Large intestine (tissue), 3 donors: ENCODE results near the gene ATP8B2. TPM values are rescaled to one million over a fixed set of nuclear protein-coding genes. Genes with fewer than 3 reads are reported as not detected.
"Not testable (repeated sequence)": the region's sequence is repeated elsewhere in the genome, so short reads cannot be mapped to it uniquely, and the experiment has no call there.

ENCODE experiments used
- DNase-seq, 2 donors: peaks; one replicate each; pipeline versions ENCODE4 v3.0.0 to v3.0.0-alpha.2; 2013
- H3K27ac ChIP-seq: one replicate; pipeline ENCODE4 v1.5.1; 2013; ENCODE audit warnings: low read length
- H3K27me3 ChIP-seq: 2 replicates; pipeline ENCODE4 v1.6.1; 2013; ENCODE audit warnings: low read length; ENCODE audit not compliant: control insufficient read depth, insufficient read depth
- H3K36me3 ChIP-seq: 2 replicates; pipeline ENCODE4 v1.6.1; 2013; ENCODE audit warnings: low read length; ENCODE audit not compliant: control insufficient read depth, insufficient read depth
- H3K4me1 ChIP-seq: one replicate; pipeline ENCODE4 v1.6.1; 2013; ENCODE audit warnings: low read length; ENCODE audit not compliant: control insufficient read depth, insufficient read depth
- H3K4me3 ChIP-seq: one replicate; pipeline ENCODE4 v1.5.1; 2013; ENCODE audit warnings: low read length
- H3K9me3 ChIP-seq: one replicate; pipeline ENCODE4 v1.6.1; 2013; ENCODE audit warnings: mild to moderate bottlenecking, low read depth, low read length, moderate library complexity; ENCODE audit not compliant: control insufficient read depth
- WGBS: methylation state at CpG from one replicate; pipeline ENCODE4 v1.1.5; 2013; ENCODE audit warnings: low lambda C conversion rate; ENCODE audit not compliant: insufficient coverage; 5-methylcytosine and 5-hydroxymethylcytosine counted together
- polyA plus RNA-seq: library from polyadenylated mRNA; unstranded; fragments of 120-200 nt; gene quantifications from one replicate; pipeline ENCODE4 v1.2.1, GENCODE V29; 2013

ATP8B2 gene
- polyA plus RNA-seq, 1 donor, result 10.9 TPM

- Histone ChIP-seq H3K9me3 (no peaks in the 10 kb centered on the region), H3K4me3 (no peak overlapping the region), H3K27me3 (peaks cover 4% of the 10 kb centered on the region), H3K36me3 (no peaks in the 10 kb centered on the region), H3K4me1 (no peaks in the 10 kb centered on the region), H3K27ac (no peak overlapping the region)
- DNase-seq, result no peak
Measured at GRCh38 chr1:154360288-154360687, 35.0 kb downstream of the ATP8B2 start.

DNA sequence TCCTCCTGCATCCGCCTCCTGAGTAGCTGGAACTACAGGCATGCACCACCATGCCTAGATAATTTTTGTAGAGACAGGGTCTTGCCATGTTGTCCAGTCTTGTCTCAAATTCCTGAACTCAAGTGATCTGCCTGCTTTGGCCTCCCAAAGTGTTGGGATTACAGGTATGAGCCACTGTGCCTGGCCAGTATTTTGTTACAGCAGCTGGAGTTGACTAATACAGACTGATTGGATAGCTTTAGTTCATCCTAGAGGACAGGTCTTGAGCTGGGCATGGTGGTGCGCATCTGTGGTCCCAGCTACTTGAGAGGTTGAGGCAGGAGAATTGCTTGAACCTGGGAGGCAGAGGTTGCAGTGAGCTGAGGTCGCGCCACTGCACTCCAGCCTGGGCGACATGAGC is 35.6 kb downstream of the ATP8B2 start:
- not testable (repeated sequence) for H3K9me3 ChIP-seq, H3K27ac ChIP-seq, DNase-seq, H3K27me3 ChIP-seq, H3K36me3 ChIP-seq, H3K4me3 ChIP-seq, H3K4me1 ChIP-seq
- WGBS, result no CpG with 5 or more reads among the region's 5 CpGs

DNA sequence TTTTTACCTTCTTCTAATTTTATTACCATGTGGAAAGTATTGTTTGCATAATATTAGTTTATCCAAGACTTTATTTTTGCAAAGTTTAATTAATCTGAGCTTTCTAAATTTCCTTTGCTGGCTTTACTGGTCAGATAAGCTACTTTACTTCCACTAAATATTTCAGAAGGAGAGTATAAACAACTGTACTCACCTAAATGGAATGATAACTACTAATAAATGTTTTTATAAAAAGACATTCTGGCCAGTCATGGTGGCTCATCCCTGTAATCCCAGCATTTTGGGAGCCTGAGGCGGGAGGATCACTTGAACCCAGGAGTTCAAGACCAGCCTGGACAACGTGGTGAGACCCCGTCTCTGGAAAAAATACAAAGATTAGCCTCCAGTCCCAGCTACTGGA is 36.0 kb downstream of the ATP8B2 start:
- Histone ChIP-seq H3K36me3 (no peaks in the 10 kb centered on the region), H3K4me3 (no peak overlapping the region), H3K27ac (no peak overlapping the region), H3K9me3 (no peaks in the 10 kb centered on the region), H3K4me1 (no peaks in the 10 kb centered on the region), H3K27me3 (peaks cover 1% of the 10 kb centered on the region)
- no CpG with 5 or more reads among the region's 3 CpGs for WGBS
- no peak for DNase-seq

DNA sequence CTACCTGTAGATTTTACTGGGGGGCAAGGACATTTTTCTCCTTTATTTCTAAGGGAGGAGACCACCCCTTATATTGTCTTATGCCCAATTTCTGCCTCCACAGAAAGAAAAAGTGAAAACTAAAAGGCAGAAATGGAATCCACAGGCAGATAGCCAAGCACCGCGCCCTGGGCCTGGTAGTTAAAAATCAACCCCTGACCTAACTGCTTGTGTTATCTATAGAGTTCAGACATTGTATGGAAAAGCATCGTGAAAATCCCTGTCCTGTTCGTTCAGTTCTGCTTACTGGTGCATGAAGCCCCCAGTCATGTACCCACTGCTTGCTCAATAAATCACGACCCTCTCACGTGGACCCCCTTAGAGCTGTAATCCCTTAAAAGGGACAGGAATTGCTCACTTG is 46.1 kb downstream of the ATP8B2 start:
- Histone ChIP-seq H3K4me3 (no peak overlapping the region), H3K27me3 (no peaks in the 10 kb centered on the region), H3K4me1 (no peaks in the 10 kb centered on the region), H3K27ac (no peak overlapping the region), H3K36me3 (no peaks in the 10 kb centered on the region), H3K9me3 (no peaks in the 10 kb centered on the region)
- no CpG with 5 or more reads among the region's 6 CpGs for WGBS
- no peak for DNase-seq

DNA sequence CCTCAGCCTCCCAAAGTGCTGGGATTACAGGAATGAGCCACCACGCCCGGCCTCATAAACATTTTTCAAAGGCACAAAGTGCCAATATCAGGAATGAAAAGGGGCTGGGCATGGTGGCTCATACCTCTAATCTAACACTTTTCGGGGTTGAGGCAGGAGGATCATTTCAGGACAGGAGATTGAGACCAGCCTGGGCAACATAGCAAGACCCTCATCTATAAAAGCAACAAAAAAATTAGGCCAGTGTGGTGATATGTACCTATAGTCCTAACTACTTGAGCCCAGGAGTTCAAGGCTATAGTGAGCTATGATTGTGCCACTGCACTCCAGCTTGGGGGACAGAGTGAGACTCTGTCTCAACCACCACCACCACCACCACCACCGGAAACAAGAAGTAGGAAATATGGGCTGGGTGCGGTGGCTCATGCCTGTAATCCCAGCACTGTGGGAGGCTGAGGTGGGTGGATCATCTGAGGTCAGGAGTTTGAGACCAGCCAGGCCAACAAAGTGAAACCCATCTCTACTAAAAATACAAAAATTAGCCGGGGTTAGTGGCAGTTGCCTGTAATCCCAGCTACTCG is 48.5 kb downstream of the ATP8B2 start:
- not testable (repeated sequence) for H3K27me3 ChIP-seq, H3K9me3 ChIP-seq, DNase-seq, H3K36me3 ChIP-seq, H3K27ac ChIP-seq, H3K4me1 ChIP-seq, H3K4me3 ChIP-seq
- WGBS, result 100% methylated on average over 1 of the region's 7 CpGs

DNA sequence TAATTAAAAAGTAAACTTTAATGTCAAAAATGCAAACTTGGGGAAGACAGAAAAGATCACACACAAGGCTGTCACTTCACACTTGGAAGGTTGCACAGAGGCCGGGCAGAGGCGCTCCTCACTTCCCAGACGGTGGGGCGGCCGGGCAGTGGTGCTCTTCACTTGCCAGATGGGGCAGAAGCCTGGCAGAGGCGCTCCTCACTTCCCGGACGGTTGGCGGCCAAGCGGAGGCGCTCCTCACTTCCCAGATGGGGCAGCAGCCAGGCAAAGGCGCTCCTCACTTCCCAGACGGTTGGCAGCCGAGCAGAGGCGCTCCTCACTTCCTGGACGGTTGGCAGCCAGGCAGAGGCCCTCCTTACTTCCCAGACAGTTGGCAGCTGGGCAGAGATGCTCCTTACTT is 54.0 kb downstream of the ATP8B2 start:
- H3K4me1 ChIP-seq, result no peaks in the 10 kb centered on the region
- H3K36me3 ChIP-seq, result no peaks in the 10 kb centered on the region
- H3K4me3 ChIP-seq, result no peak overlapping the region
- no peaks in the 10 kb centered on the region for H3K9me3 ChIP-seq
- peaks cover 2% of the 10 kb centered on the region for H3K27me3 ChIP-seq
- WGBS, result no CpG with 5 or more reads among the region's 16 CpGs
- no peak overlapping the region for H3K27ac ChIP-seq
- no peak for DNase-seq

DNA sequence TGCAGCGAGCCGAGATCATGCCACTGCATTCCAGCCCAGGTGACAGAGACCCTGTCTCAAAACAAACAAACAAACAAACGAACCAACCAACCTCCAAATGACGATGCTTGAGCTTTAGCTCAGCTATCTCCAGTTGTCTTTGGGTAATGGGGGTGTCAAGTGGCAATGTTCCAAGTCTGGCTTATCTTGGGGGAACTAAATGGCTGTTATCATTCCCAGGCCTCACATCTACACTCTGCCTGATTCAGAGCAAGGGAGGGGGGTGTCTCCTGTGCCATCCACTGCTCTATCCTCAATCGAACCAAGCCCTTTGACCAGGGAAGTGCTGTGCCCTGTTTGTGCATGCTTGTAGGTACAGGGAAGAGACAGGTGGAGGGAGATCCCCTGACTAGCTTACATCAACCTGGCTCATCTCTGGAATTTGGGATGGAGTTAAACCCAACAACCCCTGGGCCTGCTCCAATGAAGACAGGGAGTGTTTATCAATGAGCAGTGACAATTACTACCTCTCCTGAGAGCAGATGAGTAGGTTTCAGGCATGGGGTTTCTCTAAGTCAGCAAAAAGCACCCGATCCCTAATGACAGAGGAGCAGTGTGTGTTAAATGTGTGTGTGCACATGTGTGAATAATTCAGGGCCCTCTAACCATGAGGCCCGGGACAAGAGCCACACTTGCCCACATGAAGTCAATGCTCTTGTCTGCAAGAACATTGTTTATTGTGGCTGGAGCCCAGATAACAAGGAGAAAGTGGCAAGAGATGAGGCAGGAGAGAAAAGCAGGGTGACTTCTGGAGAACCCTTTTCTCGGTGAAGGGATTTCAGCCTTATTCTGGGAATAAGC is 59.5 kb downstream of the ATP8B2 start:
- no CpG with 5 or more reads among the region's 8 CpGs for WGBS
- H3K27ac ChIP-seq, result no peak overlapping the region

DNA sequence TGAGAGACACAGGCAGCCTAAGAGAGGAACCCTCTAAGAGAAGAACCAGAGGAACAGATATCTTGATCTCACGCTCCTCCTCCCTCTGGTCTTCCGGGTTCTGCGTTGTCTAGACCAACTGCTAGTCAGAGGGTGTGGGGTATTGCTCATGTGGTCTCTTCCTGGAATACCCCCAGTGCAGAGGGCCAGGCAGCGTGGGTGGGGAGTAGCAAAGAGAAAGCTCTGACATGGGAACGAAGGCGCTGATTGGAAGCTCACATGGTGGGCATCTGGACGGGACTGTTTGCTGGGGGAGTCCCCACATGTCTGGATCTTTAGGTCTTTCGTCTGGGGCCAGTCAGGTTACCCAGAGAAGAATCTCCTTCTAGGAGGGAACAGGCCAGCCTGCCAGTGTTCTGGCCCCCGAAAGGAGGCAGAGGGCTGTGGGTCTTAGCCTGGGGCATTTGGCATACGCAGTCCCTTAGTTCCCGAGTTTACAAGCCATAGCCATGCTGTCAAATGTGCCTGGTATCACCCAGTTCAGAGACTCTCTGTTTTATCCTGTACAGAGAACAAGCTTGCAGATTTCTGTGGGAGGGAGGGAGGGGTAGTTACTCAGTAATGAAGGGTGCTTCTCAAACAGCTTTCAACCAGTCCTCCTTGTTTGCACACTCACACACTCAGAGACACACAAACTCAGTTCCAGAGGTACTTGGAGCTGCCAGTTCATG is 61.5 kb downstream of the ATP8B2 start:
- Histone ChIP-seq H3K4me1 (no peaks in the 10 kb centered on the region), H3K4me3 (no peak overlapping the region), H3K36me3 (no peaks in the 10 kb centered on the region), H3K9me3 (no peaks in the 10 kb centered on the region), H3K27ac (no peak overlapping the region), H3K27me3 (no peaks in the 10 kb centered on the region)
- DNase-seq, result no peak
- no CpG with 5 or more reads among the region's 11 CpGs for WGBS

More for the DNA sequence above, 59.5 kb downstream of the ATP8B2 start:
- Histone ChIP-seq H3K27me3 (peaks cover 2% of the 10 kb centered on the region), H3K36me3 (no peaks in the 10 kb centered on the region), H3K4me1 (no peaks in the 10 kb centered on the region), H3K4me3 (no peak overlapping the region), H3K9me3 (no peaks in the 10 kb centered on the region)
- no peak for DNase-seq

GRCh38 chr1:154391086-154391770 is 65.9 kb downstream of the ATP8B2 start:
- no CpG with 5 or more reads among the region's 9 CpGs for WGBS
- H3K36me3 ChIP-seq, result no peaks in the 10 kb centered on the region

DNA sequence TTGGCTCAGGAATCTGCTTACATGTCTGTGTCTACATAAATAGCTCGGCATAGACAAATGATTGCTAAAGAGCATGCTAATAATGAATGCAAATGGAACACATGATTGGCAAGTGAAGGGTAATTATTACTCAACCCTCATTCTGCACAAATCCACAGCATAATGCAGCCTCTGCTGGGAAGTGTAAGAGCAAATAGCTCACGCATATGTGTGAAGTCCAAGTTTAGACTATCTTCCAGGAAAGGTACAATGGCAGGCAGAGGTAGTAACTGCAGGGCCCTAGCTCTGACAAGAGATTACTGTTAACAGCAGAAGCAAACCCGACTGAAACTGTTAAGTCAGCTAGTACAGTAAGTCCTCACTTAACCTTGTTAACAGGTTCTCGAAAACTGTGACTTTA is 72.8 kb downstream of the ATP8B2 start:
- Histone ChIP-seq H3K27me3 (peaks cover 1% of the 10 kb centered on the region), H3K36me3 (no peaks in the 10 kb centered on the region), H3K27ac (no peak overlapping the region), H3K4me3 (no peak overlapping the region), H3K9me3 (no peaks in the 10 kb centered on the region), H3K4me1 (no peaks in the 10 kb centered on the region)
- DNase-seq, result no peak
- no CpG with 5 or more reads among the region's 4 CpGs for WGBS

More at GRCh38 chr1:154391086-154391770, 65.9 kb downstream of the ATP8B2 start:
- Histone ChIP-seq H3K27ac (no peak overlapping the region), H3K9me3 (no peaks in the 10 kb centered on the region), H3K27me3 (no peaks in the 10 kb centered on the region), H3K4me3 (no peak overlapping the region), H3K4me1 (no peaks in the 10 kb centered on the region)
- no peak for DNase-seq
